Measurements from ENCODE around the gene OR7D2.

DNA sequence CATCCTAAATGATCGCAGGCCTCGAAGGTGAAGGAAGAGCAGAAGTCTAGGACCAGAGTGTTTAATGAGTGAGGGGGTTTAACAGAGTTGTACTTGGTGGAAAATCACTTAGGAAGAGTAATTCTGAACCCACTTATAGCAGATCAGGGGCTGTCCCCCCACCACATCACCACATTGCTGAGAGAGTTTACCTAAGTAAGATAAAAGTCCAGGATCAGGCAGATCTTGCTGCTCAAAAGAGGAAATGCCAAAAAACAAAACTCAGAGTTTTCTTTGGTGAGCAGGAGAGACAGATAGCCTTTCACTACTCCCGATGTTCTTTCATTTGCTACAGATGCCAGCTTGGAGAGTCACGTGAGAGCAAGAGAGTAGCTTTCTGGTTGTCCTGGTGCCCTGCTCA, 23.2 kb upstream of the OR7D2 start:
- TF ChIP-seq, protein P1, sequence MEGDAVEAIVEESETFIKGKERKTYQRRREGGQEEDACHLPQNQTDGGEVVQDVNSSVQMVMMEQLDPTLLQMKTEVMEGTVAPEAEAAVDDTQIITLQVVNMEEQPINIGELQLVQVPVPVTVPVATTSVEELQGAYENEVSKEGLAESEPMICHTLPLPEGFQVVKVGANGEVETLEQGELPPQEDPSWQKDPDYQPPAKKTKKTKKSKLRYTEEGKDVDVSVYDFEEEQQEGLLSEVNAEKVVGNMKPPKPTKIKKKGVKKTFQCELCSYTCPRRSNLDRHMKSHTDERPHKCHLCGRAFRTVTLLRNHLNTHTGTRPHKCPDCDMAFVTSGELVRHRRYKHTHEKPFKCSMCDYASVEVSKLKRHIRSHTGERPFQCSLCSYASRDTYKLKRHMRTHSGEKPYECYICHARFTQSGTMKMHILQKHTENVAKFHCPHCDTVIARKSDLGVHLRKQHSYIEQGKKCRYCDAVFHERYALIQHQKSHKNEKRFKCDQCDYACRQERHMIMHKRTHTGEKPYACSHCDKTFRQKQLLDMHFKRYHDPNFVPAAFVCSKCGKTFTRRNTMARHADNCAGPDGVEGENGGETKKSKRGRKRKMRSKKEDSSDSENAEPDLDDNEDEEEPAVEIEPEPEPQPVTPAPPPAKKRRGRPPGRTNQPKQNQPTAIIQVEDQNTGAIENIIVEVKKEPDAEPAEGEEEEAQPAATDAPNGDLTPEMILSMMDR (IDR thresholded peaks at IDR 0.05) = no peak
- TF ChIP-seq POLR2AphosphoS5 (IDR thresholded peaks at IDR 0.05; ENCODE audit: insufficient read depth in 1 of 2, low read depth in 1 of 2) = no peak

All from vagina (tissue), 2 donors.